DMS114 treated with DMSO at 0.1 percent for 48 hours (cell line): ENCODE data around the gene SGPP1.
"Not testable (repeated sequence)": the region's sequence is repeated elsewhere in the genome, so short reads cannot be mapped to it uniquely, and the experiment has no call there.

Experiments used
- DNase-seq: peaks from one replicate; lab custom pipeline; 2025; ENCODE audit not compliant: unreplicated experiment; lab: John Stamatoyannopoulos, UW

SGPP1 gene

DNA sequence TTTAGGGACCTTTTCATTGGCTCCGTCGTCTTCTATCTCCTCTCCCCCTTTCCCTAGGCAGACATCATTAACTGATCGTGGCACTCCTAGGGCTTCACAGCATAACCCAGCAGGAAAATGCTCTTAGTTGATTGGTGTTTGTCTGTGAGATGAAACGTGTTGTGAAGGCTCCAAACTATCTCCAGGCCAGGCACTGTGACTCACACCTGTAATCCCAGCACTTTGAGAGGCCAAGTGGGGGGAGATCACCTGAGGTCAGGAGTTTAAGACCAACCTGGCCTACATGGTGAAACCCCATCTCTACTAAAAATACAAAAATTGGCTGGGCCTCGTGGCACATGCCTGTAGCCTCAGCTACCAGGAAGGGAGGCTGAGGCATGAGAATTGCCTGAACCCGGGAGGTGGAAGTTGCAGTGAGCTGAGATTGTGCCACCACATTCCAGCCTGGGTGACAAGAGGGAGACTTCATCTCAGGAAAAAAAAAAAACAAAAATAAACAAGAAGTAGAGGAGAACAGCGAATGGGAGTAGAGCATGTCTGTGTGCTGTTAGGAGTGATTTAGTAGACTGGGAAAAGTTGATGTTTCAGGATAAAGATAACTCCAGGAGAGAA lies 53.9 kb downstream of the SGPP1 start:
- DNase-seq: no peak

DNA sequence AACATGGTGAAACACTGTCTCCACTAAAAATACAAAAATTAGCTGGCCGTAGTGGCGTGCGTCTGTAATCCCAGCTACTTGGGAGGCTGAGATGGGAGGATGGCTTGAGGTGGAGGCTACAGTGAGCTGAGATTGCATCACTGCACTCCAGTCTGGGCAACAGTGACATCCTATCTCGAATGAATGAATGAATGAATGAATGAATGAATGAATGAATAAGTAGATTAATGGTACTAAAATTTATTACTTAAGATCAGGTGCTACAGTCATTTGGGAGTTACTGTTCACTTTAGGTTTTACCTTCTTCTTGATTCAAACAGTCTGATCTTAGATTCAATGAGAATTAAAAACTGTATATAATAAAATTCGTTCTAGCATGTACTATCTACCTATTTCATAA lies 54.6 kb downstream of the SGPP1 start:
- DNase-seq: no peak

DNA sequence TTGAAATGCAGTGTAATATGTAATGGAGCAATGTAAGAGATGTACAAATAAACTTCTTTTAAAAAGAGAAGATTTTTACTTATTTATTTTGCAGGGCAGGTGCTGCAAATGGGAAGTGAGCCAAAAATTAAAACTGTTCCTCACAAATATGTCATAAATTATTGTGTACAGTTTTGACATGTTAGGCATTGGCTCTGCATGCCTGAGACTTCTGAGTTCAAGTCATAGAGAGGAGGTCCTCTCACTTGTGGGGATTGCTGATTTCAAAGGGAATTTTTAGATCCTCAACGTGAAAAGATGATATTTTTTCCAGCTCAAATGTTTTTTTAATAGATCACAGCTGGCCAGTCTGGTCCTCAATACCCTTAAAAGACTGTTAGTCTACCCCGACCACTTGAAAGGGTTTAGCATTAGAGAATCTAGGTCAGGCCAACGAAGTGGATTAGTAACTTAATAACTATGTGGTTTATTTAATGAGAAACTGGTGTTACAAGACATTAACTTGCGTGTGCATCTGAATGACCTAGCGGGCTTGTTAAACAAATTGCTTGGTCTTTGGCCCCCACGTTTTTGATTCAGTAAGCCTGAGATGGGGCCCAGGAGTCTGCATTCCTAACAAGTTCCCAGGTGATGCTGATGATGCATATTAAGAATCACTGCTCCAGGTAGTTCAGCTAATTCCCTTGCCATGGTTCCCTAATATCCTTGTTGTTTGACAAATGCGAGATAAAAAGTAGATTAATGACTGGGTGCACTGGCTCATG lies 55.3 kb downstream of the SGPP1 start:
- no peak for DNase-seq

DNA sequence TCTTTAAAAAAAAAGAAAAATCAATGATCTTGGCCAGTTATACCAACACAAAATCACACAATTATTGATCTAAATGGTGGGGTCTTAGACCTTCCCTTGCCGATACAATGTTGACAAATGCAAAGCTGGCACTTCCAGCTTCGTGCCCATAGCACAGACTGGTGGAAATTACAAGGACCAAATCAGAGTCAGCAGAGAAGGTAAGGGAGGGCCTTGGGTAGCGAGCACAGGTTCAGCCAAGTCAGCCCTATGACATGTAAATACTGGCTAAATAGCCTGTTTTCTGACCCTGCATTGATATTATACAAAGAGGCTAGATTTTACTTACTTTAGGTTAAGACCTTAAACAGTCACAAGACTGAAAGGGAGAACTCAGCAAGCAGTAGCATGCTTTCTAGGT lies 55.9 kb downstream of the SGPP1 start:
- DNase-seq: no peak

DNA sequence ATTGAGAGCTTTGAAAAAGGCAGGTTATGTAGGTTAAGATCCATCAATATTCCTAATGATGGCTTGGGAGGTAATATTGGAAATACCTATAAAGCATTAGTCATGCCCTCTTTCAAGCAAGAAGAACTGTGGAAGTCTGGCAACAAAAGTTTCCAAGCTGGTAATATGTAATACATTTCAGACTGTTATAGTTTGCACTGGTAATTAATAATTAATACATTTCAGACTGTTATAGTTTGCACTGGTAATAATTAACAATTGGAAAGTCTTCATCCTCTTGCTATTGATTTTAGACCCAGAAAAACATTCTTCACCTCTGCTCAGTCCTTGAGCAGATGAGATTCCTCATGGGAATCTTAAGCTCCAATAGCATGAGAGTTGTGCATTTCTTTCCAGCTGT lies 57.2 kb downstream of the SGPP1 start:
- DNase-seq: no peak

DNA sequence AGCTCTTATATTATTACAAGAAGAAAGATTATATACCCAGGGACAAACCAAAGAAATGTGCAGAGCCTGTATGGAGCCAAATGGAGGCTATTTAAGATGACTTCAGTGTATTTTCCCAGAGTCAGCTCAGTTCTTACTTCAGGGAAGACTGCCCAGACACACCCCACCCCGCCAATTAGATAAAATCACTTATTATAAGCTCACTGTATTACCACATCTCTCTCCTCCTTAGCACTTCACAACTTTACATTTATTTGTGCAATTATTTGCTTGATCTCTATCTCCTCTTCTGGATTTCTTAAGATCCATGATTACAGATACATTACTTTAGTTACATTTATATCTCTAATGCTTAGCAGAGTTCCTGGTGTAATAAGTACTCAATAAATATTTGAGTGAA lies 61.5 kb downstream of the SGPP1 start:
- DNase-seq: no peak

DNA sequence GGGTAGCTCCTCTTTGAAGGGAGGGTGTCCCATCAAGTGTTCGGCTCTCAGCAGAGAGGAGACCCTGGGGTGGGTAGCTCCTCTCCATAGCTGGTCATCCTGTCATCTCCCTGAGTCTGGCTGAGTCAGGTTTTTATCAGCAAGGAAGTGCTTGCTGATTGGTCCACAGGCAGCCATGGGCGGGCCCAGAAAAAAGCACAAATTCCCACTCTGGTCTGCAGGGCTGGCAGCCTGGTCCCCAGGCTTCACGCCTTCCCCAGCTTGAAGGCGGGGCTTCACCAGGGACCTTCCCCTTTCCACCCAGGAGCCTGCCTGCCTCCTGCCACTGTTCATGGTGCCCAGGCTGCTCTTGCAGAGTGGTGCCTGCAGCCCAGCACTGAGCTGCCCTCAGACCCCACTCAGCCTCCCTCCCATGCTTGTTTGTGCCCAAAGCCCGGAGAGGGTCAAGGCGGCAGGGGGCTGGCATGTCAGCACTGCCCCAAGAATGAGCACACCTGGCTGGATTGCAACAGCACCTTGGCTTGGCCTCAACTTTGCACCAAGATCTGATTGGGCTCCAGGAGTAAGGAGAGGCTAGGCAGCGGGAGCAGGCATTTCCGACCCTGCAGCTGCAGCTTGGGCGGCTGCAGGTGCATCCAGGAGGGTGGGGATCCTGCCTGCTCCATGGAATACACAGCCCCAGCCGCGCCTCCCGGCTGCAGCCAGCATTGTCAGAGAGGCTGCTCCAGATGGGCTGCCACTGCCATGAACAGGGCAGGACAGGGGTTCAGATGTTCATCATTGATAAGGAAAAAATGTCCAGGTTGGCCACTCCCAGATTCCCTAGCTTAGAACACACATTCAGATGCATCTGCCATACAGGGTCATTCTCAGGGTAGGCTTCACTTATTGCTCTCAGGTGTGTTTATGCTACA lies 64.2 kb downstream of the SGPP1 start:
- no peak for DNase-seq

DNA sequence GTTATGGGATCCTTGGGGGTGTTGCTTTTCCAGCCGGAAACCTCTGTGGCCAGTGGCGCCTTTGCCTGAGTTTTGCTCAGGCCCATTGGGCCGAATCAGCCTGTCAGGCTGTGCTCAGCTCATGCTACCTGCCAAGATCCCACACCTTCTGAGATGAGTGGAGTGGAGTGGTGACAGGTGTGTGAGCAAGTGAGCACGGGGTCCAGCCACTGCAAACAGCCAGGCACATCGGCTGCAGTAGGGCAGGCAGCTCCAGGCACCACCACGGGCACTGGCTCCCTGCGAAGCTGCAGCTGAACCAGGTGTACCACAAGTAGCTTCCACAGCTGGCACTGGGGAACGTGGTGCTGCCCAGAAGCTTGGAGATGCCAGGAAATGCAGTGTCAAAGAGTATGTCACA lies 65.1 kb downstream of the SGPP1 start:
- no peak for DNase-seq

DNA sequence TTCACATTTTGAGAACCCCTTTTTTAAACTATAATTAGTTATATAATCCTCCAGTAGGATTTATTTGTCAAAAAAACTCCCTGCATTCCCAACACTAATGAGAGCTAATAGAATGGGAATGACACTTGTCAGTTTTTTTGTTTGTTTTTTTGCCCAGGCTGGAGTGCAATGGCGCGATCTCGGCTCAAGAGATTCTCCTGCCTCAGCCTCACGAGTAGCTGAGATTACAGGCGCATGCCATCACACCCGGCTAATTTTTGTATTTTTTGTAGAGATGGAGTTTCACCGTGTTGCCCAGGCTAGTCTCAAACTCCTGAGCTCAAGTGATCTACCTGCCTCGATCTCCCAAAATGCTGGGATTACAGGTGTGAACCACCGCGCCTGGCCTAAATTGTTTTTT lies 66.0 kb downstream of the SGPP1 start:
- DNase-seq: not testable (repeated sequence)

DNA sequence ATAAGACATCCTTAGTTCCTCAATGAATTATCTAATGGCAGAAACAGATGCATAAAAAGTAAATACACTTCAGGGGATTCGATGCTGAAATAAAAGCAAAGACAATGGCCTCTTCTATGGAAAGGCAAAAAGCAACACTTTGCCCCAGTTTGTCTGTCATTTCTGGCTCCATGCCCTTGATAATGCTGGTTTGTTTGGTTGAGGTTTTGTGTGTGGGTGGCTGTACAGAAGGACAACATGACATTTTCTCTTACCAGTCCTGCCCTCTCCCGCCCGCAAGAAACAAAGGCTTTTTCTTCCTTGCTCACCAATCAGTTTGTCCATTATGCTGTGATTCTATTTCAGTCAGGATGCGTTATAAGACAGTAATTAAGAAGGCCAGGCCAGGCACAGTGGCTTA lies 68.1 kb downstream of the SGPP1 start:
- DNase-seq: no peak

DNA sequence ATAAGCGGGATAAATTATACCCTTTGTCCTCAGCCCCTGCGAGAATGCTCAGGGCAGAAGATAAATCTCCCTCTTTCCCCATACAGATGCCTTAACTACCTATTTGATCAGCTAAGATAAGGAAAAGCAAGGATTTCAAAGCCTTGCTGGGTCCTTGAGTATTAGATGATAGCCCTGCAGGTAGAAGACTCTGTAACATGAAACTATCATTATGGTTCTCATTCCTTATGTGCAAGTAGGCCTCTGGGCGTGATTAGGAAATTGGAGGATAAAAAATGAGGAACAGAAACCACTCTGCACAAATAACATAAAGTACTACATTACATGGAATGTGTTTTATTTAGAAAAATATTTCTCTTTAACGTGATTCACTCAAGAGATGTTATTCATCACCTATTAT lies 71.7 kb downstream of the SGPP1 start:
- DNase-seq: no peak

DNA sequence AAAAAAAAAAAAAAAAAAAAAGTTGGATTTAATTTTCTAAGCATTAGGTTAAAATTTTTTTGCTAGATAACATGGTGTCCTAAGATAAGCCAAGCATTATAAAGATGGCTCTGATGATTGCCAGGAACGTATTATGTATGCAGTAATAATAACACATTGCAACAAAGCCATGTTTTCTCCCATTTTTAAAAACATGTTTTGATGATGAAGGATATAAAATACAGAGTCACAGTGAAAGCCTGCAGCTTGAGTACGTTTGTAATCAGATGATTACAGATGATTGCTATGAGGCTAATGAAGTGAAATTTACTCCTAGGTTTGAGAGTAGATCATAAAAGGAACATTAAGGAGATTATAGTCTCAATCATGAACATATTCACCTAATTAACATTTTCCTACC lies 72.9 kb downstream of the SGPP1 start:
- DNase-seq: no peak

DNA sequence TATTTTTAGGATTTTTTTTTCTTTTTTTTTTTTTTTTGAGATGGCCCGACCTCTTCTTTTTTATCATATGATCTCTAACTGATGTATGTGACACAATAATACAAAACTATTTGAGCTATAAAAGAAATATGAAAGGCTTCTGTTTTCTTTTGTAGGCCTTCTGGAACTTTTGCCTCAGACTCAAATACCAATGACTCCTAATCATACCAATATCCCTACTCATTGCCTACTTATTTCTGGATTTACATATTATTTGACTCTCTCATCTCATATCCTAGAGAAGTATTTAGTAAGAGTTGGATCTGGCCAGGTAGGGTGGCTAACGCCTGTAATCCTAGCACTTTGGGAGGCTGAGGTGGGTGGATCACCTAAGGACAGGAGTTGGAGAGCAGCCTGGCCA lies 73.5 kb downstream of the SGPP1 start:
- DNase-seq: no peak

DNA sequence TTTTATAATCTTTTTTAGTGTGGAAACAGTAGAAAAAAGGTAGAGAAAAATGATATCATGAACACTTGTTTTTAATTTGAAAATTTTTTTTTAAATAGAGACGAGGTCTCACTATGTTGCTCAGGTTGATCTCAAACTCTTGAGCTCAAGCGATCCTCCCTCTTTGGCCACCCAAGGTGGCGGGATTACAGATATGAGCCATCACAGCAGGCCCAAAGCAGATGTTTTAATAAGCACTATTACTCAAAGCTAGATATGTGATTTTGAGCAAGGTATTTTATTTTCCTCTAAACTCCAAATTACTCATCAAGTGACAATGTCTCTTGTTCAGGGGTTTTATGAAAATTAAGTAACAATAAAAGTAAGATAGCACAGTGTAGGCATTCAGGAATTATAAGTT lies 75.5 kb downstream of the SGPP1 start:
- DNase-seq: no peak

DNA sequence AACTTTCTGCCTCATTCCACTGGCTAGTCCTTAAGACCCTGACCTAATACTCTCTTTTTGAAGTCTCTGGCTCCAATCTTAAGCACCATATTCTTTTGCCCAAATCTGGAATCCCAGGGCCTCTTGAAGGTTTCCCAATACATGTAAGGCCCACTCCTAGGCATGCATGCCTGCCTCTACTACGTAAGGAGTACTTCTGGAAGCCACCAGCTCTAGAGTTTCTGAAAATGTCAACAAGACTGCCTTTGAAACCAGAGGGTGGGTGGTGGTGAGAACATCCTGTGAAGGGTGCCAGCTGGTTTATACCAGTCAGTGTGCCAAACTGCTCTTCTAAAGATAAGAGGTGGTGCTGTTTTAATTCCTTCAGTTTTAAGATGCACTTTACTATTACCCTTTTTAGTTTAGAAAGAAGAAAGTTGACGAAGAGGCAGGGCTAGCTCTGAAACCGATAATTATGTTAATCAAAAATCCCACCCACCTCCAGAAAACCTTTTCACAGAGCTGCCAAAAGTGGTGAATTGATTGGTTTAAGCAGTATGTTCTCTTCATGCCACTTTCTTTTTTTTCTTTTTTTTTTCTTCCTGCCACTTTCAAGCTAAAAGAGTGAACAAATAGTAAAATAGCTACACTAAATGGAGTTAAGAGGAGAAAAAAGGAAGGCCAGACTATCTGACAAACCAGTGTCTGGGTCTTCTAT lies 77.5 kb downstream of the SGPP1 start:
- no peak for DNase-seq

DNA sequence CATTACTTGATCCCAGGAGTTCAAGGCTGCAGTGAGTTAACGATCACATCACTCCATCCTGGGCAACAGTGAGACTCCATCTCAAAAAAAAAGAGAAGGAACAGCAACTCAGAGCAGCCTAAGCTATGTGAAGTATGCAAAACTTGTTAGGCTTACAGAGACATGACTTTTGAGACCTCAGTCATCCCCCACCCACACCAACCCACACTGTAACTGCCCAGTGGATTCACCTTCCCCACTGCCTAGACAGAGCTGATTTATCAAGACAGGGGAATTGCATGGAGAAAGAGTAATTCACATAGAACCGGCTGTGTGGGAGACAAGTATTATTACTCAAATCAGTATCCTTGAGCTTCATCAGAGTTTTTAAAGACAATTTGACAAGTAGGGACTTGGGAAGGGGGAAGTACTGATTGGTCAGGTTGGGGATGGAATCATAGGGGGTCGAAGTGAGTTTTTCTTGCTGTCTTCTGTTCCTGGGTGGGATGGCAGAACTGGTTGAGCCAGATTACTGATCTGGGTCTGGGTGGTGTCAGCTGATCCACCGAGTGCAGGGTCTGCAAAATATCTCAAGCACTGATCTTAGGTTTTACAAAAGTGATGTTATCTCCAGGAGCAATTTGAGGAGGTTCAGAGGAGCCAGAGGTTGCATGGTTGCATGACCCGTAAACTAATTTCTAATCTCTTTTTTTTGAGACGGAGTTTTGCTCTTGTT lies 80.0 kb downstream of the SGPP1 start:
- DNase-seq: no peak

DNA sequence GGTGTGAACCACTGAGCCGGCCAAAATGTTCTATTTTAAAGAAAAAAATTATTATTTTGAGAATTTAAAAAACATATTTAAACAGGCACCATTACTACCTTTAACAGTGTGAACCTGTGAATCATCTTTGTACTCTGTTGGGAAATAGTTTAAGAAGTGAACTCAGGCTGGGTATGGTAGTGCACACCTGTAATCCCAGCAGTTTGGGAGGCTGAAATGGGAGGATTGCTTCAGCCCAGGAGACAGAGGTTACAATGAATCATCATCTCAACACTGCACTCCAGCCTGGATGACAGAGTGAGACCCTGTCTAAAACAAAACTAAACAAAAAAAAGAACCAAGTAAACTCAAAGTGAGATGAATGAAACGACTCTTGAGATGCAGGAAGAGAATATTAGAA lies 83.1 kb downstream of the SGPP1 start:
- DNase-seq: no peak

DNA sequence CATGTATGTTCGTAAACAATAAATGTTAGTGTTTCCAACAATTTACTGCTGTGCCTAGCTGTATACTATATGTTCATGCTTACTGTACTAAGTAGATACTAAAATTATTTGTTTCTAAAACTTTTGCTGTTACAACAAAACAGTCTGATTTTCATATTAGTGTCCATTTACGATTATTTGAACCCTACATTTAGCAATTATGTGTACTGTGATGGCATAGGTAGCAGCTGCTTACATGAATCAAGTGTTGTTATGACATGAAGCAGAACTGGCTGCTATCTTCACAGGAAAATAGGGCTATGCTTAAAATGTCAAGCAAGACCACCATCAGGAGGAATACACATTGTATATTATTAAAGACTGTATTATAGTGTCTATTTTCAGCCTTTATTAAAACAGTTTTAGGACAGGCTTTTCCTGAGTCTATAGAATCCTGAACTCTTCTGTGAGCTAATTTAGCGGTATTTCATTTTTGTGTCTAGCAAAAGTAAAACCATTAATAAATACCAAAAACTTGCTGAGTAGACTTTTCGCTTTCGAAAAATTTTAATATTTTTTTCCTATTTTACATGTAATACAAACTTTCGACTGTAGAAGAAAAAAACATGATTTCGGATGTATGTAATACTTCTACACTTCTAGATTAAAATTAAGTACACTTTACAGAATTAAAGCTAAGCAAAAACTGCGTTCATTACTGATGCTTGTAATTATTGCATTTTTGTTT lies 85.0 kb downstream of the SGPP1 start:
- DNase-seq: no peak

DNA sequence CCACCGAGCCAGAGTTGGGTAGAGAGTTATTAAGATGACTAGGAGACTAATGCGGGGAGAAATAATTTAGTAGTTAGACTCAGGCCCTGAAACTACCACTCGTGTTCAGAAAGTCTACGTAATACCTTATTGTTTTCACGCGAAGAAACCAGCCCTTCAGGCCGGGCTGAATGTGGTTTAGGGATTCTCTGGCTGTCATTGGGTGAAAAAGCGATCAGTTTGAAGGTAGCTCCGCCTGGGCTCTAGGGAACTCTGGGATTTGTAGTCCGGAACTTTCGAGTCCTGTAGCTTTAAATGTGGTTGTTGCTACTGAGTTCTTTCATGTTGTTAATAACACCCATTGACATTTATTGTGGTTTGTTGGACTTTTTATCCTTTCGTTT lies 85.6 kb downstream of the SGPP1 start:
- peak; percentile 94 for DNase-seq
